ENCODE measurements around the gene PTPRN. TPM values are rescaled to one million over a fixed set of nuclear protein-coding genes. Genes with fewer than 3 reads are reported as not detected.

PTPRN gene
- total and polyA plus RNA-seq, 2 of the 8 experiments (the other 6 are each of a cell fraction or from before 2014, with no cell fraction given): 5.4 to 8.2 TPM

- FAIRE-seq: no peak
- no peak overlapping the region for H2AFZ ChIP-seq (ENCODE audit: low read length)
- TF ChIP-seq SRF (IDR thresholded peaks at IDR 0.05; ENCODE audit: low read depth, low read length): no peak
- TF ChIP-seq SAP30 (IDR thresholded peaks at IDR 0.05; ENCODE audit: insufficient read depth, insufficient replicate concordance, low read length): no peak
- TF ChIP-seq HDAC2 (IDR thresholded peaks at IDR 0.05; ENCODE audit: borderline replicate concordance in 1 of 2, low read depth in 2 of 2, low read length in 2 of 2): no peak
- TF ChIP-seq YY1 (IDR thresholded peaks at IDR 0.05; ENCODE audit: low read depth, low read length): no peak
- no peak for TF ChIP-seq SP2 (IDR thresholded peaks at IDR 0.05; ENCODE audit: low read length)
- TF ChIP-seq POLR2A (IDR thresholded peaks at IDR 0.05; ENCODE audit: control extremely low read depth in 1 of 2, low read depth in 2 of 2, low read length in 2 of 2): no peak
- no peak for TF ChIP-seq E2F6 (IDR thresholded peaks at IDR 0.05)
- no peak for TF ChIP-seq ASH2L (IDR thresholded peaks at IDR 0.05; ENCODE audit: low read length)
- no peak for TF ChIP-seq MAFK (IDR thresholded peaks at IDR 0.05; ENCODE audit: low read depth, low read length)
Measured at GRCh38 chr2:219291910-219292490, 17.2 kb downstream of the PTPRN start.

More at GRCh38 chr2:219291910-219292490, 17.2 kb downstream of the PTPRN start:
- Histone ChIP-seq H4K8ac (ENCODE audit: extremely low read depth, insufficient read depth, low read length) (no peak overlapping the region), H2BK5ac (ENCODE audit: low read depth, low read length) (no peak overlapping the region), H3K36me3 (ENCODE audit: control insufficient read depth in 2 of 4, insufficient read depth in 4 of 4, low read length in 3 of 4) (no peaks in the 10 kb centered on the region), H2AK5ac (ENCODE audit: low read depth, low read length) (no peak overlapping the region), H3K27ac (ENCODE audit: low read depth, low read length) (no peak overlapping the region), H3K9me3 (ENCODE audit: insufficient read depth in 2 of 2, low read depth in 1 of 2, low read length in 1 of 2) (0 out of 4 replicates have a peak, but pooled peaks cover 0 to 5% of the 10 kb centered on the region in 2 experiments), H3K23ac (ENCODE audit: insufficient read length) (no peak overlapping the region), H3K79me2 (ENCODE audit: control insufficient read depth in 1 of 2, insufficient read depth in 2 of 2, low read length in 2 of 2) (no peaks in the 10 kb centered on the region), H3K79me1 (ENCODE audit: low read depth, low read length) (no peaks in the 10 kb centered on the region), H3K56ac (replicated peaks; ENCODE audit: insufficient read length, low read depth, low read length) (no peak overlapping the region), H3K4me3 (ENCODE audit: extremely low read depth in 1 of 4, insufficient read depth in 2 of 4, low read depth in 3 of 4, low read length in 4 of 4) (no peak overlapping the region), H3K4me1 (replicated peaks in 1 of 4; ENCODE audit: control insufficient read depth in 3 of 4, insufficient read depth in 4 of 4, low read length in 3 of 4) (peaks cover 0 to 4% (median 0%) of the 10 kb centered on the region in 4 experiments; a peak in 2 of 7 replicates), H3K23me2 (ENCODE audit: low read depth, low read length) (peaks cover 4% of the 10 kb centered on the region; the same call in 1 of the 2 replicates), H2BK20ac (ENCODE audit: low read length) (no peak overlapping the region), H4K91ac (replicated peaks; ENCODE audit: insufficient read length, low read length) (no peak overlapping the region), H4K20me1 (replicated peaks in 1 of 2; ENCODE audit: control insufficient read depth in 1 of 2, insufficient read depth in 2 of 2, low read length in 2 of 2) (peaks cover 0 to 2% of the 10 kb centered on the region in 2 experiments), H3K4me2 (ENCODE audit: insufficient read depth in 1 of 2, low read depth in 2 of 2, low read length in 2 of 2) (no peak overlapping the region), H3K27me3 (replicated peaks in 1 of 4; ENCODE audit: control insufficient read depth in 3 of 4, extremely low read depth in 1 of 4, insufficient read depth in 3 of 4, low read length in 3 of 4) (peaks cover 0 to 23% (median 13%) of the 10 kb centered on the region in 4 experiments; a peak in 6 of 7 replicates), H2BK15ac (ENCODE audit: low read length) (no peak overlapping the region), H2BK120ac (replicated peaks; ENCODE audit: low read depth, low read length) (no peak overlapping the region), H3K14ac (ENCODE audit: insufficient read length) (no peak overlapping the region), H4K5ac (ENCODE audit: insufficient read length, low read depth, low read length) (no peak overlapping the region), H3K18ac (ENCODE audit: extremely low read depth, low read length) (no peak overlapping the region), H3K4ac (replicated peaks; ENCODE audit: insufficient read length, low read depth, low read length) (no peak overlapping the region), H3K9ac (replicated peaks in 1 of 4; ENCODE audit: extremely low read depth in 1 of 4, low read depth in 3 of 4, low read length in 3 of 4) (no peak overlapping the region), H2BK12ac (ENCODE audit: low read depth, low read length) (no peak overlapping the region)
- 83% methylated on average over 4 of the region's 4 CpGs; no CpG with 5 or more reads in 1 of the 2 experiments for WGBS, 2 experiments (ENCODE audit: extremely low coverage in 1 of 2, insufficient coverage in 1 of 2, insufficient read length in 1 of 2, insufficient replicate concordance in 2 of 2, low coverage in 1 of 2, low lambda C conversion rate in 2 of 2, missing lambda C conversion rate in 1 of 2)
- no peak for DNase-seq (ENCODE audit: low read depth in 1 of 2, low spot score in 2 of 2)
- ChIA-PET POLR2A (ENCODE audit: partially characterized antibody) (interaction anchor here (0.7 to 4.3 kb wide), 5 partner anchors 13 to 113 kb away, joined by 3 to 33 read pairs (median 3); partner anchors contain the start of genes DNAJB2, GLB1L, STK16 and TUBA4B), CTCF (ENCODE audit: partially characterized antibody) (interaction anchor here (0.9 to 11.7 kb wide), 12 partner anchors 10 to 312 kb away, joined by 3 to 220 read pairs (median 4); partner anchors contain the start of genes DNAJB2, PTPRN and TUBA4B)
